Neural cell (in vitro differentiated cells): ENCODE results near the gene SNCAIP.
"Not testable (repeated sequence)": the region's sequence is repeated elsewhere in the genome, so short reads cannot be mapped to it uniquely, and the experiment has no call there.

Experiments used
- CTCF ChIP-seq: fragments of 450-650 bp; IDR thresholded peaks from 2 replicates; pipeline ENCODE4 v1.5.1; 2014; ENCODE audit warnings: antibody characterized with exemption, mild to moderate bottlenecking, moderate library complexity; ENCODE audit not compliant: poor library complexity, severe bottlenecking
- EP300 ChIP-seq: fragments of 450-650 bp; conservative IDR thresholded peaks from 2 replicates; pipeline ENCODE4 v1.6.1; 2014; ENCODE audit warnings: antibody characterized with exemption, mild to moderate bottlenecking, moderate library complexity; ENCODE audit not compliant: poor library complexity, severe bottlenecking
- POLR2AphosphoS5 ChIP-seq: IDR thresholded peaks from 2 replicates; pipeline ENCODE4 v1.6.1; 2012
- RAD21 ChIP-seq: fragments of 450-650 bp; conservative IDR thresholded peaks from 2 replicates; pipeline ENCODE4 v1.6.1; 2014; ENCODE audit warnings: antibody characterized with exemption, mild to moderate bottlenecking, moderate library complexity
- REST ChIP-seq: IDR thresholded peaks from 2 replicates; pipeline ENCODE4 v1.6.1; 2012; ENCODE audit warnings: borderline replicate concordance
- SMC3 ChIP-seq: fragments of 450-650 bp; conservative IDR thresholded peaks from 2 replicates; pipeline ENCODE4 v1.6.1; 2014; ENCODE audit warnings: antibody characterized with exemption, mild to moderate bottlenecking, moderate library complexity; ENCODE audit not compliant: poor library complexity
- TAF1 ChIP-seq: IDR thresholded peaks from 2 replicates; pipeline ENCODE4 v1.6.1; 2012; ENCODE audit warnings: low read depth

DNA sequence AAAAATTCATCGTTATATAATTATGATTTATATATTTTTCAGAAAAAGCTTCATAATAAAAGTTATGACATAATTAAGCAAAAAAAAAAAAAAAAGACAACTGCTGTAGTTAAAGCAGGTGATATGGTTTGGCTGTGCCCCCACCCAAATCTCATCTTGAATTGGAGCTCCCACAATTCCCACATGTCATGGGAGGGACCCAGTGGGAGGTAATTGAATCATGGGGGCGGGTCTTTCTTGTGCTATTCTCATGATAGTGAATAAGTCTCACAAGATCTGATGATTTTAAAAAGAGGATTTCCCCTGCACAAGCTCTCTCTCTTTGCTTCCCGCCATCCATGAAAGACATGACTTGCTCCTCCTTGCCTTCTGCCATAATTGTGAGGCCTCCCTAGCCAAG, 41.3 kb downstream of the SNCAIP start:
- not testable (repeated sequence) for TF ChIP-seq CTCF, EP300, SMC3, TAF1, POLR2AphosphoS5, REST, RAD21
